MM.1S (cell line): ENCODE data around the gene KLHDC9.

Experiments
- EZH2 ChIP-seq: fragments of 300-600 bp; sonication (generic); optimal IDR thresholded peaks from 2 replicates; pipeline ENCODE3; 2017; ENCODE audit warnings: low read depth, mild to moderate bottlenecking, antibody characterized with exemption, low read length, mixed read lengths
- EZH2phosphoT487 ChIP-seq: fragments of 300-600 bp; sonication (generic); IDR thresholded peaks from 2 replicates; pipeline ENCODE4 v1.6.1; 2018; ENCODE audit warnings: antibody characterized with exemption, low read length
- TF ChIP-seq, protein P1 (sequence below): fragments of 300-600 bp; sonication (generic); IDR thresholded peaks from 2 replicates; pipeline ENCODE4 v1.5.1; 2016; ENCODE audit warnings: antibody characterized with exemption, low read length, mixed read lengths

GRCh38 chr1:161119092-161119903 is 21.1 kb downstream of the KLHDC9 start:
- TF ChIP-seq, protein P1, sequence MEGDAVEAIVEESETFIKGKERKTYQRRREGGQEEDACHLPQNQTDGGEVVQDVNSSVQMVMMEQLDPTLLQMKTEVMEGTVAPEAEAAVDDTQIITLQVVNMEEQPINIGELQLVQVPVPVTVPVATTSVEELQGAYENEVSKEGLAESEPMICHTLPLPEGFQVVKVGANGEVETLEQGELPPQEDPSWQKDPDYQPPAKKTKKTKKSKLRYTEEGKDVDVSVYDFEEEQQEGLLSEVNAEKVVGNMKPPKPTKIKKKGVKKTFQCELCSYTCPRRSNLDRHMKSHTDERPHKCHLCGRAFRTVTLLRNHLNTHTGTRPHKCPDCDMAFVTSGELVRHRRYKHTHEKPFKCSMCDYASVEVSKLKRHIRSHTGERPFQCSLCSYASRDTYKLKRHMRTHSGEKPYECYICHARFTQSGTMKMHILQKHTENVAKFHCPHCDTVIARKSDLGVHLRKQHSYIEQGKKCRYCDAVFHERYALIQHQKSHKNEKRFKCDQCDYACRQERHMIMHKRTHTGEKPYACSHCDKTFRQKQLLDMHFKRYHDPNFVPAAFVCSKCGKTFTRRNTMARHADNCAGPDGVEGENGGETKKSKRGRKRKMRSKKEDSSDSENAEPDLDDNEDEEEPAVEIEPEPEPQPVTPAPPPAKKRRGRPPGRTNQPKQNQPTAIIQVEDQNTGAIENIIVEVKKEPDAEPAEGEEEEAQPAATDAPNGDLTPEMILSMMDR: peak; percentile 57
- TF ChIP-seq EZH2phosphoT487: no peak
- no peak for TF ChIP-seq EZH2
